ENCODE data around the gene DIP2B.
A peak's percentile ranks its signal among the peaks of the same experiment; 100 is the strongest.

DIP2B gene

DNA sequence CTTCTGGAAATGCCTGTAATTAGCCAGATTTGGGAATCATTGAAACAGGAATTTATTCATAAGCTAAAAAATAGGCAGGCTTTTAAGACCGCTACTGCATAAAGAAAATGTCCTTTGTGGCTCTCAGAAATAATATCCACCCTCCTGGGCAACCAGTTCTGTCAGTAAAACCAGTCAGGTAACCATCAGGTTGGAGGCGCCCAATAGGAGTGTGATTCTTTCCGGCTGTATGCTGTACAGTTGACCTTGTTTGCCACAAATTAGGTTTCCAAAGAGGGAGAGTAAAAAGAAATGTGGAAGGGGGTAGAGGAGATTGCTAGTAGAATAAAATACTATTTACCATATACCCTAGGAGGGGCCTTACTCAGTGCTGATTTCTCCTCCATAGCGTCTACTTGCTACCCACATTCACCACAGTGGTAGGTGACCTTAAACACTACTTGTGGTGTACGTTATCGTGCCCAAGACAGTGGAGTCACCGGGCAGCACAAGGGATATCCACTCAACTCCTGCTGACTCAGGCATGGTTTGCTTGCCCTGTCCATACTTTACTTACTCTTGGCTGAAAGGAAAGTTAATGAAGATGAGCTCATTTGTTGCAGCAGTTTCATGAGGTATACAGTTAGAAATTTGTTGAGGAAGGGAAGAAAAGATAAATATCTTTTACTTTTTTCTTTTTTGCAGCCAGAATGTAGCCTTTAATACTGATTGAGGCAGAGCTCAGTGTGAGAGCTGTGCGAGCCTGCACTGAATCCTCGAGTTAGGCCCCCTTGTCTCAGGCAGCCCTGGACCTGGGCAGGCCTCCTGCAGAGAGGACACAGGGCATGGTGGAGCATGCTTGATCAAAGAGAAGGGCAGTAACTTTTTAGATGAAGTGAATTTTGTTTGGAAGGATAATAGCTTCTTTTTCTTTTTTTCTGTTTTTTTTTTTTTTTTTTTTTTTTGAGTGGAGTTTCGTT is 76.7 kb downstream of the DIP2B start:
- DNase-seq = no peak

GRCh38 chr12:50584135-50584534 is 79.3 kb downstream of the DIP2B start:
- DNase-seq = no peak

DNA sequence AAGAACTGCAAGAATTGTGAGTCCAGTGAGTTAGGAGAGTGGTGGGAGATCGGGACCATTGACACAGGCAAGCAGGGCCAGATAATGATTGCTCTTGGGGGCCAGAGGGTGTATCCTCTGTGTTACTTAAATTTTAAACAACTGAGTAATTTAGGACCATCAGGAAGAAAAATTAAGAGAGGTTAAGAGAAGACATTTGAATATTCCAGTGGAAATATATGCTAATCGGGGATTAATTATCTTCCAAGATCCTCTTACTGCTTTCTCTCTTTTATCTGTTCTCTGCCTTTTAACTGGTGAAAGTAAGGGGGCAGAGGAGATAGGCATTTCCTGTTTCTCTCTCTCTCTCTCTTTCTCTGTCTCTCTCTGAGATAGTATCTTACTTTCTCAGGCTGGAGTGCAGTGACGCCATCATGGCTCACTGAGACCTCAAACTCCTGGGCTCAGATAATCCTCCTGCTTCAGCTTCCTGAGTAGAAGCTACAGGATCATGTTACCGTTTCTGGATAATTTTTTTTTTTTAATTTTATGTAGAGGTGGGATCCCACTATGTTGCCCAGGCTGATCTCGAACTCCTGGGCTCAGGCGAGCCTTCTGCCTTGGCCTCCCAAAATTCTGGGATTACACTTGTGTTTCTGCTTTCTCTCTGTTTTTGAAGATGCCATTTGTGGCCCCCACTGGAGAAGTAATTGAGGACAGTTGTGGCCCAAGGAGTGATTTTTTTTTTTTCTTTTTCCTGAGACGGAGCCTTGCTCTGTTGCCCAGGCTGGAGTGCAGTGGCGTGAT is 85.1 kb downstream of the DIP2B start:
- peak; percentile 37 for DNase-seq

DNA sequence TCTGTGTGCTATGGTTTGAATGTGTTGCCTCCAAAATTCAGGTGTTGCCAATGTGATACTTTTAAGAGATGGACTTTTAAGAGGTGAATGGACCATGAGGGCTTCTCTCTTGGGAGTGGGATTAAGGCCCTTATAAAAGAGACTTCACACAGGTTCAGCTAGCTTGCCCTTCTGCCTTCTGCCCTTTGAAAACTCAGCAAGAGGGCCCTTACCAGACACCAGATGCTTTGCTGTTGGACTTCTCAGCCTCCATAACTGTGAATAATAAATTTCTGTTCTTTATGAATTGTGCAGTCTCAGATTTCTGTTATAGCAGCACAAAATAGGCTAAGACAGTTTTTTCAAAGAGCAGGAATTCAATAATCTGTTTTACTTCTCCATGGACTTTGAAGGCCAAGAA is 86.1 kb downstream of the DIP2B start:
- DNase-seq = no peak

DNA sequence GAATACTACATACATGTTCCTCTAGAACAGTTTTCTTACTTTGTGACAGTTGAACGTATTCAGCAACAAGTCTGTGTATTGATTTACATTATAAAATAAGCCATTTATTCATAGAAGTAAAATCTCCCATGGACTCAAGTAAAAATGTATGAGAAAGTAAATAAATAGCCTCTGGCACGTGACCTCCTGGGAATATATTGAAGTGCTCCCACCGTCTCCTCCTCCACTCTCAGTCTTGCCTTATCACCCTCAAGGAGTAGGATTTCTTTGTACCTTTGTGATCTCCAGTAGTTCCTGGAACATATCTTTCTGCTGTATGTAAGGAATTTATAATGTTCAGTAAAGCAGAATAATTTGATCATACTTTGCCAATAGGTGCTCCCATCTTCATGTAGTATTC is 90.9 kb downstream of the DIP2B start:
- no peak for DNase-seq

- peak; percentile 75 for DNase-seq
Observed at GRCh38 chr12:50597200-50598195, 92.7 kb downstream of the DIP2B start.

DNA sequence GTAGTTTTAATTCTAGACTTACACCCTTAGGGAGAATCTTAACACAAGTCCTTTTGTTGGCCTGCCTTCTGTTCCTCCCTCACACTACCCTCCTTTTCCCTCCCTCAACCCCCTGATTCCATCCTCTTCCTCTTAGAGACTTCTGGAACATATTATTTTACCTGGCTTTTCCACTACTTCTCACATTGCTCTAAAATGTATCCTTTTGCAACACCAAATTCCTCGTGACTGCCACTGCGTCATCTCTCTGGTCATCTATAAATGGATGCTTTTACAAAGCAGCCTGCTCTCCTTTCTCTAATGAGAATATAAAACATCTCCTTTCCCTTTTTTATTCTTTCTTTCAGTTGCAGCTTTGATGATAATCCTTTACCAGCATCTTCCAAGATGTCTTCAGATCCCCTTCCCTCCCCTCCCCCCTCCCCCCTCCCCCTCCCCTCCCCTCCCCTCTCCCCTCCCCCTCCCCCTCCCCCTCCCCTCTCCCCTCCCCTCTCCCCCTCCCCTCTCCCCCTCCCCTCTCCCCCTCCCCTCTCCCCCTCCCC is 93.6 kb downstream of the DIP2B start:
- DNase-seq = no peak

DNA sequence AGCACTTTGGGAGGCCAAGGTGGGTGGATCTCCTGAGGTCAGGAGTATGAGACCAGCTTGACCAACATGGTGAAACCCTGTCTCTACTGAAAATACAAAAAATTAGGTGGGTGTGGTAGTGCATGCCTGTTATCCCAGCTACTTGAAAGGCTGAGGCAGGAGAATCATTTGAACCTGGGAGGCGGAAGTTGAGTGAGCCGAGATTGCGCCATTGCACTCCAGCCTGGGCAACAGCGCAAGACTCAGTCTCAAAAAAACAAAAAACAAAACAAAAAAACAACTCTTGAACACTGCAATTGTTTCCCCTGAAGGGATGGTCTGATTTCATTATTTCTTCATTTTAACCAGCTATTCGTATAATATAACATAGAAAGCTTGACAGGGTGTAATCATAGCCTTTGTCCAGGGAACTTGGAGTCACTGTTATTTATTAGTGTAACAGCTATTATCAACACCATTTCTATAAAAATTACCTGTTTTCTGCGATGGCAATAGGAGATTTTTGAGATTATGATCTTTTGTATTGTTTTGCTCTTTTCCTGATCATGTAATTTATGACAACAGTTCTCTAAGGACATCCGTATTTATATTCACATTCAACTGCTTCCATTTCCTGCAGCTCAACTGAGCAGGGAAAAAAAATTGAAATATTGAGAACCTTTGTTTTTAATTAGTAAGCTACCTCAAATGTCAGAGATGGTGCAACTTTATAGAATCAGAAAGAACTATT is 94.7 kb downstream of the DIP2B start:
- no peak for DNase-seq

GRCh38 chr12:50600364-50600763 is 95.6 kb downstream of the DIP2B start:
- DNase-seq = no peak

DNA sequence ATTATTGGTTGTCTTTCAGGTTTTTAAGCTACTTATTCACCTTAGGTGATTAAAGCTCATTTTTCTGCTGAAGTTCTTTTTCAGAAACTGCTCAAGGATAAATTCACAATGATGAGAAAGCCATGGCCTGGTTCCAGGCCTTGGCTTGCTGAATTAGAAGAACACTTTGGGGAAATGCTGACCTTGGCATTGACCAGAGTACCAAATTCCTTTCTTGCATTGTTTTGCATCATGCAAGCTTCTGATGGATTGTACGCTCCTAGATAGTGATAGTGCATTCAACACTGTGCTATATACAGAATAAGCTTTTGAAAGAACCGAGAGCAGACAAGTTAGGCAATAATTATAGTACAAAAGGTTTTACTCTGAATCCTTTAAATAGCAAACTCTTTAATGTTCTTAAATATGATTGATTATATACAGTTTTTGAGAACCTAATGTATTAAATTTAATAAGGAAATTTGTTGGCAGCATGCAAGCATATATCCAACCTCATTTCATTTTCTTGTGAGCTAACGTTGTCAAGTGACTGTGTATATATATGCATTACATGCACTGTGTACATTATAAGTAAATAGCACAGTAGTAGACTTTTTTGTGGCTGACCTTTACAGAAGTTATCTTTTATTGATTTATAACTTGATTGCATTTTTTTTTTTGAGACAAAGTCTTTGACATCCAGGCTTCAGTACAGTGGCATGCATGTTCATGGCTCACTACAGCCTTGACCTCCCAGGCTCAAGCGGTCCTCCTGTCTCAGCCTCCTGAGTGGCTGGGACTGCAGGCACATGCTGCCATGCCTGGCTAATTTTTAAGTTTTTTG is 99.2 kb downstream of the DIP2B start:
- DNase-seq = no peak

DNA sequence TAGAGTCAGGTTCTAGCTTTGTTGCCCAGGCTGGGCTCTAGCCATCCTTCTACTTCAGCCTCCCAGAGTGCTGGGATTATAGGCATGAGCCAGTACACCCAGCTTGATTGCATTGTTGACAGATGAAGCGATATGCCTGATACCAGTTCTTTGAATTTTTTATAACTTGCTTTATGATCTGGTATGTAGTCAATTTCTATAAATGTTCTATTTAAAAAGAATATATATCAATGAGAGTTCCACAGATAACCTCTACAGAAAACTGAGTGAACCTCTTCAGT is 99.8 kb downstream of the DIP2B start:
- DNase-seq = no peak

DNA sequence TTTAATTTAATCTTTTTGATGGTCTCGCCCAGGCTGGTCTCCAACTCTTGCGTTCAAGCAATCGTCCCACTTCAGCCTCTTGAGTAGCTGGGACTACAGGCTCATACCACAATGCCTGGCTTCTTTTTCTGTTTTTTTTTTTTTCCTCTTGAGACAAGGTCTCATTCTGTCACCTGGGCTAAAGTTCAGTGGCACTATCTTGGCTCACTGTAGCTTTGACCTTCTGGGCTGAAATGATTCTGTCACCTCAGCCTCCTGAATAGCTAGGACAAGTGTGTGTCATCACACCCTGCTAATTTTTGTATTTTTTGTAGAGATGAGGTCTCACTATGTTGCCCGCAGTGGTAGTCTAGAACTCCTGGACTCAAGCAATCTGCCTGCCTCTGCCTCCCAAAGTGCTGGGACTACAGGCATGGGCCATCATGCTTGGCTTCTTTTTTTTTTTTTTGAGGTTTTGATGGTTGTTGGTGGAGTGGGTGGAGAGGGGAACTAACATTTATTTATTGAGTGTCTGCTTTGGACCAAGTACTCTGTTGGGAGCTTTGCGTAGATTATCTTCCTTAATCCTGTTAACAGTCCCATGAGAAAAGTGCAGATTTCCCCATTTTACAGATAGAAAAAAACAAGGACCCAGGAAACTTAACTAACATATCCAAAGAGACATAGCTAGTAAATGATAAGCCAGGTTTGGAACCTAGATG is 102.0 kb downstream of the DIP2B start:
- no peak for DNase-seq

DNA sequence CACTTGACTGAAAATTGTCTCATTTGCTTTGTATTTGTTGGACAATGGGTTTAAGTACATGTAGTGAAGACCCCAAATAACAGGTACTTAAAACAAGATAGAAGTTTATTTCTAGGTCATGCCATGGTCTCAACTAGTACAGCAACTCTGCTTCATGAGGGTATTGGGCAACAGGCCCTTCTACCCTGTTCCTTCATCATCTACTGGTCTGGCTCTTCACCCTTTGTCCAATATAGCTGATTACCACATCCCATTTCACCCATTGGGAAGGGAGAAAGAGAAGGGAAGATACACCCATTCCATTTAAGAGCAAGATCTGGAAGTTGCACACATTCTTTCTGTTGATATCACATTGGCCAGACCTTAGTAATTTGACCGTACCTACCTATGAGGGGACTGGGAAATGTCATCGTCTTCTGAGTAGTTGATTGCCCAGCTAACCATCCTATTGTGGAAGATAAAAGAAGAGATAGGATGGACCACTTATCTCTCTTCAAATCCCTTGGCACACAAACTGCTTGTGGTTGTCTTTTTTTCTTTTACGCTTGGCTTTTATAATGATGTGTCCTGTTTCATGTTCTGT is 104.6 kb downstream of the DIP2B start:
- no peak for DNase-seq

DNA sequence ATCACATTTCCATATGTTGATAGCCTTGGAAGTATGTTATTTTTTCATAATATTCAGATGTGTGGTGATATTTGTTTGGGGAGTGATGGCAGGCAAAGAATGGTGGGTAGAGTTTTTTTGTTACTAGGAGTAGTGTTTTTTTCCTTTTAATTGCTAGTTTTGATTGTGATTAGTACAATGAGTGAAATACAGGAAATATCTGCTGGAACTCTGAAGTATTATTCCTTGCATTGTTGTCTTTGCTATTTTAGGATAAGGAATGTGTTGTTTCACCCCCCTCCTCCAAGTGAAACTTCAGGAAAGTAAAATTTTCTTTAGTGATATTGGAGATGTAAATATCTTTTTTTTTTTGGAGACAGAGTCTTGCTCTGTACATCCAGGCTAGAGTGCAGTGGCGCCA is 105.4 kb downstream of the DIP2B start:
- DNase-seq = no peak

- DNase-seq = no peak
Observed at GRCh38 chr12:50611021-50611744, 106.4 kb downstream of the DIP2B start.

- no peak for DNase-seq
Observed at GRCh38 chr12:50612882-50613281, 108.1 kb downstream of the DIP2B start.

DNA sequence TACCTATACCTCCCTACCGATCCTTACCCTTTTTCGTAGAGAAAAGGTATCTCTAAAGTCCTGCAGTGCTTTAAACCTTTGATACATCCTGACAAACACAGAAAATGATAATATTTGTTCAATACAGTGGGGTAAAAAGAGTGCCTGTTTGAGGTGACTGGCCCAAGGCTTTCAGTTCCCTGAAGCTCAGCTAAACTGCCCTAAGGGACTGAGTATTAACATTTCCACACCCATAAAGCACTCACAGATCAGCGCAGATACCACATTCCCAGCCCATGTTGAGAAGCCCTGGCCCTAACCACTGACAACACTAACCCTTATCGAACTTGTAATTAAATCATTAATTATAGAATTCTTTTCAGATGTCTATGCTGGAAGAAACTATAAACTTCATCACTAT is 108.7 kb downstream of the DIP2B start:
- DNase-seq = no peak

DNA sequence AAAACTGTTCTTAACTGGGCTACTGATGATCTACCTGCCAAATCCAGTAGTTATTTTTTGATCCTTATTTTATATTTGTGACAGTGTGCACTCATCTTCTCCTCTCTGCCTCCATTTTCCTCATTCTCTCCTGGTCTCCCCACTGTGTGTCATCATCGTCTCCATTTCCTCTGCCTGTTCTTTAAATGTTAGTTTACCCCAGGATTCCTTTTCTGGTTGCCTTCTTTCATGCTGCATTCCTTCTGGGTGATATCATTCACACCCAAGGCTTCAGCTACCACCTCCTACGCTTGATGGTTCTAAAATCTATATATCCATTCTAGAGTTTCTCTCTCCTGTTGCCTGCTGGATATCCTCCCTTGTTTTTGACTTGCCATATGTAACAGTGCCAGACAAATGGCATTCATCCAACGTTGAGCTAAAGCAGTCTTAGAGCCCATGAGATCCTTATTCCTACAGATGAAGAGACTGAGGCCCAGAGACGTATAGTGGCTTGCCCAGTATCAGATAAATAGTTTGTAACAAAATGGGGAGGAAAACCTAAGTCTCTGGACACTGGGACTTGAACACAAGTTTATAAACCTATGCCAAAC is 109.5 kb downstream of the DIP2B start:
- DNase-seq = no peak

All from stimulated activated CD4-positive, alpha-beta T cell treated with anti-CD3 and anti-CD28 coated beads, Interleukin-4, amount 100 ng/mL, for 24 hours (primary cell).